Umbilical cord (tissue), 2 donors: ENCODE measurements around the gene MSRB3. TPM values are rescaled to one million over a fixed set of nuclear protein-coding genes. Genes with fewer than 3 reads are reported as not detected.
"Not testable (repeated sequence)": the region's sequence is repeated elsewhere in the genome, so short reads cannot be mapped to it uniquely, and the experiment has no call there.

ENCODE experiments used
- DNase-seq: peaks from one replicate; pipeline ENCODE4 v3.0.0-alpha.2; 2015; ENCODE audit warnings: low spot score
- total RNA-seq: library from RNA; depleted of rRNA; stranded (reverse); fragments of >200 nt; gene quantifications from one replicate; pipeline ENCODE4 v1.2.3, GENCODE V29; 2014; ENCODE audit warnings: low replicate concordance; ENCODE audit not compliant: insufficient read depth

Gene MSRB3
- total RNA-seq, result 192 TPM

DNA sequence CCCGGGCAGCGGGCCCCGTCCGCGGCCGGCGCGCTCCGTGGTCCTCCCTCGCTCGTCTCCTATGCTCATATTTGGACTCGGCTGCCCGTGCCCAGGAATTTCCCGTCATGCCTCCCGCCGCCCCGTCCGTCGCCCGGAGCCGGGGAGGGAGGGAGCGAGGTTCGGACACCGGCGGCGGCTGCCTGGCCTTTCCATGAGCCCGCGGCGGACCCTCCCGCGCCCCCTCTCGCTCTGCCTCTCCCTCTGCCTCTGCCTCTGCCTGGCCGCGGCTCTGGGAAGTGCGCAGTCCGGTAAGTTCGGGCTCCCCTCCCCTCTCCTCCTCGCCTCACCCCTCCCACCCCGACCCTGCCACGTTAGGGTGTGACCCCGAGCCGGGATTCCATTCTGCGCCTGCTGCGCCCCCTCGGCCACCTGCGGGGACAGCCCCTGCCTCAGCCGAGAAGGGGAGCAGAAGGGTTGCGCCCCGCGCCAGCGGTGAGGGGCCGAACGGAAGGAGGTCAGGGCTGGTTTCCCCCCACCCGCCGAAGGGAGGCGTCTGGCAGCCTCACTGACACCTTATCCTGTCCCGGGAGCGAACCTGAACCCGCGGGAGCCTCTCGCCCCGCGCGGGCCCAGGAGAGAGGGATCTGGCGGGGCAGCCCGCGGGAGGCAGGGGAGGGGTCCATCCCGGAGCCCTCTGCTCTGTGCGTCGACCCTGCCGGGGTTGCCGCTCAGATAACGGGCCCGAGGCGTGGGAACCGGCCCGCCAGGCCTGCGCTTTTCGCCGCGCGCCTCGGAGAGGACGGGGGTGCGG lies at the start of gene MSRB3:
MSRB3 (plus strand) TSS at position 108 of the 793 bp plus-strand sequence. CDS start 29,897 bp downstream, outside the sequence.
- DNase-seq, result peak; percentile 89

- no peak for DNase-seq
Measured at GRCh38 chr12:65229441-65229840, 49.0 kb upstream of the MSRB3 start.

- DNase-seq, result peak; percentile 21
Measured at GRCh38 chr12:65232476-65233077, 45.9 kb upstream of the MSRB3 start.

GRCh38 chr12:65237153-65237552 lies 41.3 kb upstream of the MSRB3 start:
- DNase-seq, result no peak

- DNase-seq, result no peak
Measured at GRCh38 chr12:65238609-65239008, 39.9 kb upstream of the MSRB3 start.

- no peak for DNase-seq
Measured at GRCh38 chr12:65248656-65249633, 29.5 kb upstream of the MSRB3 start.

DNA sequence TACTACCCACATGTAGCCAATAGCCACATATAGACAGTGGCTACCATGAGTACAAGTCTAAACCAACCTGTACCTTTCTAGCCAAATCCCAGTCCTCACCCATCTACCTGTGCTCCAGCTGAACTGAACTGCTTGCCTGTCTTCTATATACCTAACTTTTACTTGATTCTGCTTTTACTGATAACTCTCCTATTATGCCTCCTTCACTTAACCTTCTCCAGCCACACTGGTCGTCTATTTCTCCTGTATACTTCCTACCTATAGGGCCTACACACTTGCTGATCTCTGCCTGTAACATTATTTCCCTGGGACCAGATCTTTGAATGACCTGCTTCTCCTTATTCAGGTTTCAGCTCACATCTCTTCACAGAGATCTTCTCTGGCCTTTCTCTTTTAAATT lies 26.0 kb upstream of the MSRB3 start:
- no peak for DNase-seq

DNA sequence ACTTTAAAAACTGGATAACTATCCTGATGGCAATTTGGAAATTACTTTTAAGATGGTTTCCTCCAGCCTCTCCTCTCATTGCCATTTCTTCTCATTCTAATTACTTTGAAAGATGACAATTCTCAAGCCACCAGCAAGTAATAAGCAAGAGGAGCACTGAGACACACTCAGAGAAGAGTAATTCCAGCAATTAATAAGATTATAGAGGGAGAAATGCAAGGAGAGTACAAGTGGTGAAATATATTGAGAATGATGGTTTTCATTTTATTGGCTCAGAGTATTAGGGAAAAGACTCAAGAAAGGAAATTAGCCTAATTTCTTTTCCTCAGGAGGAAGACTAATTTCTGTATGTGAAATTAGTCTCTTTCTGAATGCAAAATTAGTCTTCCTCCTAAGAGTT lies 20.5 kb upstream of the MSRB3 start:
- no peak for DNase-seq

DNA sequence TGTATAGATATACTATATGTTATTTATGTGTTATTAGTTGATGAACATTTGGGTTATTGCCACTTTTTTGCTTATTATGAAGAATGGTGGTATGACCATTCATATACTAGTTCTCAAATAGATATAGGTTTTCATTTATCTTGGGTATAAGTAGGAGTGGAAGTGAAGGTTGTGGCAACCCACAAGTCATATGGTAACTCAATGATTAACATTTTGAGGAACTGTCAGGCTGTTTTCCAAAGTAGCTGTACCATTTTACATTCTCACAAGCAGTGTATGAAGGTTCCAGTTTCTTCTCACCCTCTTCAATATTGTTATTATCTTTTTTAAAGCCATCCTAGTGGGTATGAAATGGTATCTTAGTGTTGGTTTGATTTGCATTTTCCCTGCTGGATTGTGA lies 19.0 kb upstream of the MSRB3 start:
- no peak for DNase-seq

DNA sequence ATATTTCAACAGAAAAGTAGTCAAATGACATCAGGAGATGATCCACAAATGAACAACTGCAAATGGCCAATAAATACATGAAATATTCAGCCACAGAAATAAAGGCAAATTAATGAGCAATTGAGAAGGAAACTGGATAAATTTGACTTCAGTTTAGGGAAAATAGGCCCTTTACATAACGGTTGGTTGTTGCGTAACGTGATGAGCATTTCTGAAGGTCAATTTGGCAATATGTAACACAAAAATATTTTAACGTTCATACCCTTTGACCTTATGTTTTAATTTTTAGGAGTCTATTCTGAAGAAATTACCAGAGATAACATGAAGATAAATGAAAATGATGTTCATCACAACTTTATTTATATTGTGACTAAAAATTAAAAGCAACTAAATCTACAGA lies 14.7 kb upstream of the MSRB3 start:
- no peak for DNase-seq

DNA sequence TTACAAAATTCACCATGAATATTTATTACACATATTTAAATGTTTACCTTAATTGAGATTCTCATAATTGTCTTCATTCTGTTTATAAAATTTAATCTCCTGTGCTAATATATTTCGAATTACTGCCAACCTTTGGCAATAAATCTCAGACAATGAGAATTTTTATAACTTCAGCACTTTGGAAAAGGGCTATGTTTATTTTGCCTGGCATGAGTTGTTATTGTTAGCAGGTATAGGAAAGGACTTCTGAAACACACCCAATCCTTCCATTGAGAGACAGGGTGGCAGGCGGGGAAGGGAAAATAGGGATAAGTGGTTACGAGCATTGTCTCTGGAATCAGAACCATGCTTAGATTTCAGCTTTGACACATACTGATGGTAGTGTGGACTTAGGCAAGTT lies 12.1 kb upstream of the MSRB3 start:
- no peak for DNase-seq

DNA sequence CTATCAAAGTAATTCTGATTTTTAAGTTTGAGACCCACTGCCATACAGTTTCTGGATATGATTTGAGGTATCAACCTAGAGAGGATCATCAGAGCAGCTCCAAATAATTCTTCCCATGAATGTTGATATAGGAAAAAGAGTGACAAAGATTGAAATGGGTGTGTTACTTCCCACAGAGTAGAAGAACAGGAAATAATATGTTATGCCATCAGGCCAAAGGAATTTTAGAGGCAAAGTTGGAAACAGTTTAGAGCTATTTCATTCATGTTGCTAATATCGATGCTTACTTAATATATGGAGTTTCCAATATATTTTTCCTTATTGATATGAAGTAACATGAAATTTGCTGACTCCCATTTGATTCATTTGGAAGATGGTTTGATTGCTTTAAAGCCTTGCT lies 8.9 kb upstream of the MSRB3 start:
- no peak for DNase-seq

DNA sequence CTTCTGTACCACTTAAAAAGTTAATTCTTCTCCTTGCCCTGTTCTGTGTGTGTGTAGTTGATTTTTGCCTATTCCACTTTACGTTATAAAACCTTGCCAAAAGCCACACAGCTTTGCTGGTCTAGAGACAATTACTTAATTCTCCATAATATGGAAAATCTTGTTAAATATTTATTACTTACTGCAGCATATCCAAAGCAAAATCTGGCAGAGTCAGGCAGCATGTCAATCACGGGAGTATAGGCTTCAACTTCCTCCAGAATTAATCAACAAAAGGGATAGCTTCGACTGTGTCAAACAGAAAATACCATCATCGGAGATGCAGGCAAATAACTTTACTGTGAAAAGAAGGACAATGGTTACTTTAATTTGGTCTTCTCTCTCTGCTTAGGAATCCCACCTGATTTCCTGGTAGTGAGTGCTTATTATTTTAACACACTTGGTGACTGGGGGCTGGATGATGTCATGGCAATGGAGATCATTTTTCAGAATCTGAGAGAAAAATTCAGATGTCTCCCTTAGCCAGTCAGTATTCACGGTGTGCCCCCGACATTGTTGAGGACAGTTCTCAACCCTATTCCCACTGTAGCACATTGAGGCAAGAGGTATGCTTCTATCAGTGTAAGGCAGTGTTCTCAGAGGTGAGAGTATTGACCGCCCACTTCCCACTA lies 3.7 kb upstream of the MSRB3 start:
- DNase-seq, result no peak

- DNase-seq, result no peak
Measured at GRCh38 chr12:65275627-65276026, 2.9 kb upstream of the MSRB3 start.

DNA sequence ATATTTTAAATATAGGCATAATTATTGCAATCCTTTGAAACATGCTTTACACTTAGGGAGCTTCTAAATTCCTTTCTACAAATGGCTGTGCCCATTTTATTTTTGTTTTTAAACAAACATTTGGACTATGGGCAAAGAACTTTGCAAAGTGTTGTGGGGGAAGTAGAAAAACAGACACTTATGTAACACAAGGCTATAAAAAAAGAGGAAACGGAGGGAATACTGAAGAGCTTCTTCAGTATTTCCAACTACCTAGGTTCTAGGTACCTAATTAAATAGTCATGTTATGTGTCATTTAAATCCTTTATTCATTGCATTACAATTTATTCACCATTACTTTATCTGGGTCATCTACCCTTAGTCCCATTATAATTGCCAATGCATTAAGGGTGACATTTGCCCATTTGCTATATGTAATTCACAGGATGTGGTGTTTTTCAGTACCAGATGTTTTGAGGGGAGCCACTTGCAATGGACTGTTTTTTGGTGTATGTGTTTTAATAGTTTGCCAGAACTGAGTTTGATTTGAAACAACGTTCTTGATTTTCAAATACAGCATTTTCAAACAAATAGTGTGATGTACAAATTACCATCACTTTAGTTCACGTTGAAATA lies 1.5 kb upstream of the MSRB3 start:
- no peak for DNase-seq

- peak; percentile 36 for DNase-seq
Measured at GRCh38 chr12:65277994-65278575, 398 bp upstream of the MSRB3 start.

- DNase-seq, result peak; percentile 65
Measured at GRCh38 chr12:65279369-65280112, 1.1 kb downstream of the MSRB3 start.

DNA sequence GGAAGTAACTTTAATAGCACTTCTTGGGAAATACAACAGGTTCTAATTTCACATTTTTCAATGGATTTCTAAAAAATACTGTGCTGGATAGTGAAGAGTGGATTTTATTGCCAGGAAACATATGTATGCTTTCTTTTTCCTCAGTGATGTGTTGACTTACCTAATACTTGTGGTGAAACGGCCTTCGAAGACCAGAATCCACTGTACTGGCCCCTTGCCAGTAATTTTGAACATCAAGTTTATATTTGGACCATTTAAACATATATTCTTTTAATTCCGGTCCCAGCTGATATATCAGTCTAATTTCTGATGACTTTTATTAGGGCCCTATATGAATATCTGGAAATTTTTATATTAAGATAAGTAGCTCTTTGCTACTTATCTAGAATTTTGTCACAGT lies 1.8 kb downstream of the MSRB3 start:
- DNase-seq, result no peak

DNA sequence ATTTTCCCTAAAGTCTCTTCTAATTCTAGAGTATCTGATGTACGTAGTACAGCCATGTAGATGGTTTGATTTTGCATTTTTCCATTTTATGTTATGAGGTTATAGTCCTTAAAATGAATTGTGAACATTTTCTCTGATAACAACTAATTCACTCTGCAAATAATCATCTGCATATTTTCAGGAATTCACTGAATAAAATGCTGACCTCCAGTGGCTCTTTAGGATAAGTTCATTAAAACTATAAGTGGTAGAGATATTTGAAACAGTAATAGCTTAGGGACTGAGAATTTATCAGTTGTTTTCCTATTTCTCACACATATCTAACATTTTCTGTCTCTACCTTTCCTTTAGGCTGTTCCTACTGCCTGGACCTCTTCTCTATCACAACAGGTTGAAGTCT lies 4.4 kb downstream of the MSRB3 start:
- no peak for DNase-seq

GRCh38 chr12:65285532-65285931 lies 7.0 kb downstream of the MSRB3 start:
- DNase-seq, result not testable (repeated sequence)
